Parathyroid adenoma (tissue), 2 donors: ENCODE measurements around the gene CEP89.

ENCODE experiments used
- H2AFZ ChIP-seq: fragments of 300-600 bp; sonication (generic); one replicate; pipeline ENCODE4 v1.7.0; 2017; ENCODE audit warnings: antibody characterized with exemption, mild to moderate bottlenecking
- H3K27ac ChIP-seq: fragments of 300-600 bp; sonication (generic); one replicate; pipeline ENCODE4 v1.7.0; 2017
- H3K27me3 ChIP-seq: fragments of 300-600 bp; sonication (generic); one replicate; pipeline ENCODE4 v1.7.0; 2017; ENCODE audit warnings: low read length; ENCODE audit not compliant: control insufficient read depth, insufficient read depth
- H3K36me3 ChIP-seq: fragments of 300-600 bp; sonication (generic); one replicate; pipeline ENCODE4 v1.7.0; 2017; ENCODE audit warnings: low read length; ENCODE audit not compliant: control insufficient read depth, insufficient read depth
- H3K4me1 ChIP-seq: fragments of 300-600 bp; sonication (generic); one replicate; pipeline ENCODE4 v1.7.0; 2017; ENCODE audit warnings: control low read depth
- H3K4me2 ChIP-seq: fragments of 300-600 bp; sonication (generic); one replicate; pipeline ENCODE4 v1.7.0; 2017; ENCODE audit warnings: low read length
- H3K4me3 ChIP-seq: fragments of 300-600 bp; sonication (generic); one replicate; pipeline ENCODE4 v1.7.0; 2017; ENCODE audit warnings: low read depth, low read length
- H3K79me2 ChIP-seq: fragments of 300-600 bp; sonication (generic); one replicate; pipeline ENCODE4 v1.7.0; 2017; ENCODE audit warnings: control low read depth
- H3K9ac ChIP-seq: fragments of 300-600 bp; sonication (generic); one replicate; pipeline ENCODE4 v1.7.0; 2017; ENCODE audit warnings: mild to moderate bottlenecking
- H3K9me3 ChIP-seq: fragments of 300-600 bp; sonication (generic); one replicate; pipeline ENCODE4 v1.7.0; 2017; ENCODE audit warnings: low read length; ENCODE audit not compliant: control insufficient read depth
- TF ChIP-seq, protein P1 (sequence below): fragments of 300-600 bp; sonication (generic); IDR thresholded peaks from one replicate; pipeline ENCODE4 v1.7.0; 2017; ENCODE audit warnings: antibody characterized with exemption, mild to moderate bottlenecking
- donor health status: primary hyperparathyroidism.

Gene CEP89

DNA sequence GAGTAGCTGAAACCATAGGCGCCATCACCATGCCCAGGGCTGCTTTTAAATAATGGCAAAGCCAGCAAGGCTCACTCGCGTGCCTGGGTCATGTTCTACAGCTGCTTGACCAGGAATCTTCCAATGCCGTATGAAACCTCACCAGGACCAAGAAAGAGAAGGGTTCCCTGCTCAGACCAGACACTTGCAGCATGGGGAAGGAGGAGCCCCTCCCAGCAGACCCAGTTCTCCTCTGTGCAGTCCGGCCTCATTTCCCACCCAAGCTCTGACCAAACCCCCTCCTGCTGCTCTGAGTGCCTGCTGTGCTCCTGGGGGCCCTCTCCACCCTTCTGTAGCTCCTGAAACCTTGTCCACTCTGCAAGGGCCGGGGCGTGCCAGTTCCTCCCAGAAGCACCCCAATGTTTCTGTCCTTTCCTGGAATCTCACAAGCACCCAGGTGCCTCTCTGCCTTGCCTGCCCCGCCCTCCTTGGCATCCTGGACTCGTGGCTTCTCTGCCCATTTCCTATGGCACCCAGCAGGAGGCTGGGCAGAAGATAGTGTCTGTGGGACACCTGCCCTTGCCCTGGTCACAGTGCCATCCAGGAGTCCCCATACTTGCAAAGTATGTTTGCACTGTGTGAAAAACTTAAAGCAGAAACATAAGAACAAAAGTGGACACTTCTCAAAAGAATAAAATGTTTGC, 95.4 kb downstream of the CEP89 start:
- Histone ChIP-seq H3K9me3 (no peaks in the 10 kb centered on the region), H3K27me3 (no peaks in the 10 kb centered on the region), H3K4me3 (no peak overlapping the region), H3K9ac (no peak overlapping the region), H3K4me1 (no peaks in the 10 kb centered on the region), H2AFZ (no peak overlapping the region), H3K4me2 (no peak overlapping the region), H3K79me2 (no peaks in the 10 kb centered on the region), H3K36me3 (no peaks in the 10 kb centered on the region), H3K27ac (no peak overlapping the region)
- TF ChIP-seq, protein P1, sequence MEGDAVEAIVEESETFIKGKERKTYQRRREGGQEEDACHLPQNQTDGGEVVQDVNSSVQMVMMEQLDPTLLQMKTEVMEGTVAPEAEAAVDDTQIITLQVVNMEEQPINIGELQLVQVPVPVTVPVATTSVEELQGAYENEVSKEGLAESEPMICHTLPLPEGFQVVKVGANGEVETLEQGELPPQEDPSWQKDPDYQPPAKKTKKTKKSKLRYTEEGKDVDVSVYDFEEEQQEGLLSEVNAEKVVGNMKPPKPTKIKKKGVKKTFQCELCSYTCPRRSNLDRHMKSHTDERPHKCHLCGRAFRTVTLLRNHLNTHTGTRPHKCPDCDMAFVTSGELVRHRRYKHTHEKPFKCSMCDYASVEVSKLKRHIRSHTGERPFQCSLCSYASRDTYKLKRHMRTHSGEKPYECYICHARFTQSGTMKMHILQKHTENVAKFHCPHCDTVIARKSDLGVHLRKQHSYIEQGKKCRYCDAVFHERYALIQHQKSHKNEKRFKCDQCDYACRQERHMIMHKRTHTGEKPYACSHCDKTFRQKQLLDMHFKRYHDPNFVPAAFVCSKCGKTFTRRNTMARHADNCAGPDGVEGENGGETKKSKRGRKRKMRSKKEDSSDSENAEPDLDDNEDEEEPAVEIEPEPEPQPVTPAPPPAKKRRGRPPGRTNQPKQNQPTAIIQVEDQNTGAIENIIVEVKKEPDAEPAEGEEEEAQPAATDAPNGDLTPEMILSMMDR = no peak

DNA sequence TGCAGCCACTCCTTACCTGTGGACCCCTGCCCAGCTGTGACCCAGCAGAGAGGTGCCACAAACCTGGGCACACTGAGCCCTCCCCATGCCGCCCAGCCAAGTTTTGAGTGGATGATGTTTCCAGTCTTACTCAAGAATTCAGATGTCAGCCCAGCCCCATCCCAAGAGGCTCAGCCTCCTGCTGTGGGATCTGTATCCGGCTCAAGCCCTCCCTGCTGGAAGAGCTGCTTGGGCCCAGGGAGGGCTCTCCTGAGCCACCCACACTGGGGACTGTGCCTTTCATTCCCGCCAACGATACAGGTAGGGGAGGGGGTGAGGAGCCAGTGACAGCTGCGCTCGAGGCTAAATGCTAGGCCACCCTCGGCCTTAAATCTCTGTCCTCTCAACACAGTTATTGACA, 96.3 kb downstream of the CEP89 start:
- no peaks in the 10 kb centered on the region for H3K4me1 ChIP-seq
- TF ChIP-seq, protein P1 = no peak
- no peak overlapping the region for H3K4me2 ChIP-seq
- H3K79me2 ChIP-seq = no peaks in the 10 kb centered on the region
- H2AFZ ChIP-seq = no peak overlapping the region
- no peaks in the 10 kb centered on the region for H3K36me3 ChIP-seq
- no peaks in the 10 kb centered on the region for H3K9me3 ChIP-seq
- no peak overlapping the region for H3K9ac ChIP-seq
- H3K4me3 ChIP-seq = no peak overlapping the region
- H3K27me3 ChIP-seq = no peaks in the 10 kb centered on the region
- no peak overlapping the region for H3K27ac ChIP-seq

DNA sequence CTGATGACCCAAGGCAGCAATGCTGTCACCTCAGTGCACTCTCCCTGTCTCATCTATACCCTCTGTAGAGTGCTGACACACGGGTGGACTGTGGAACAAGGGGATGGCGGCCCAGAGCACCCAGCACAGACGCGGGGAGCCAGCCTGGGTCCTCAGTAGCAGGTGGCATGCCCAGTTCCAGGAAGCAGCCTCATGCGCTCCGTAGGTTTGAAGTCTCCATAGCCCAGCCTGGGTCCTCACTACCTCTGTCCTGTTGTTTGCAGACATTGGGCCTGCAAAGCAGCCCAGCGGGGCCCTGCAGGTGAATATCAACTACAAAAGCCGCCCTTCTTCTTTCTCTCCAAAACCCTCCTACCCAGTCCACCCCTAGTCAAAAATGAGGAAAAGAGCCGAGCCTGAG, 97.2 kb downstream of the CEP89 start:
- TF ChIP-seq, protein P1 = no peak
- no peak overlapping the region for H3K4me3 ChIP-seq
- H3K9ac ChIP-seq = no peak overlapping the region
- H3K4me2 ChIP-seq = no peak overlapping the region
- H3K36me3 ChIP-seq = no peaks in the 10 kb centered on the region
- H3K79me2 ChIP-seq = no peaks in the 10 kb centered on the region
- H3K9me3 ChIP-seq = no peaks in the 10 kb centered on the region
- H3K27me3 ChIP-seq = no peaks in the 10 kb centered on the region
- H3K27ac ChIP-seq = no peak overlapping the region
- H2AFZ ChIP-seq = no peak overlapping the region
- H3K4me1 ChIP-seq = no peaks in the 10 kb centered on the region

- Histone ChIP-seq H3K27ac (no peak overlapping the region), H2AFZ (no peak overlapping the region), H3K27me3 (no peaks in the 10 kb centered on the region), H3K79me2 (no peaks in the 10 kb centered on the region), H3K9ac (no peak overlapping the region), H3K36me3 (no peaks in the 10 kb centered on the region), H3K9me3 (no peaks in the 10 kb centered on the region), H3K4me3 (no peak overlapping the region), H3K4me2 (no peak overlapping the region), H3K4me1 (no peaks in the 10 kb centered on the region)
- TF ChIP-seq, protein P1 = no peak
Measured at GRCh38 chr19:32873247-32873959, 98.4 kb downstream of the CEP89 start.
